CD4-positive, alpha-beta T cell treated with Interleukin-4 for 1 hour (primary cell): ENCODE data around the gene RYR3.

ENCODE experiments used
- DNase-seq, 2 donors: peaks; one replicate each; pipeline ENCODE4 v3.0.0-alpha.2; 2020 to 2022

Gene RYR3

DNA sequence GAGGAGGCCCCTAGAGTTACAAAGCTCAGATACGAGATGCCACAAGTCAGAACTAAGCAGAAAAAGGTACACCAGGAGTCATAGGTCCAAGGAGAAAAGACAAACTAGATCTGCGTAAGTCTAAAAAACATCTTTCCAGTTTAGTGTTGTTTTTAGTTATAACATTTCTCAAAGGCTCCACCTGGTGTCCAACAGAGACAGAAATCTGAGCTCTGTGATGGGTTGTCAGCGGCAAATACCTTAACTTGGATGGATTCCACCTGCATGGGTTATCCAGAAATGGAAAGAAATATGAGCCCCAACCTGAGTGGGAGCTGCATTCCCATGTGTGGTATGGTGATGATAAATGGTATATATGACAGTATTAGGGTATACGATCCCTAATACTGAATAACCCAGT lies 418.9 kb downstream of the RYR3 start:
- no peak for DNase-seq

DNA sequence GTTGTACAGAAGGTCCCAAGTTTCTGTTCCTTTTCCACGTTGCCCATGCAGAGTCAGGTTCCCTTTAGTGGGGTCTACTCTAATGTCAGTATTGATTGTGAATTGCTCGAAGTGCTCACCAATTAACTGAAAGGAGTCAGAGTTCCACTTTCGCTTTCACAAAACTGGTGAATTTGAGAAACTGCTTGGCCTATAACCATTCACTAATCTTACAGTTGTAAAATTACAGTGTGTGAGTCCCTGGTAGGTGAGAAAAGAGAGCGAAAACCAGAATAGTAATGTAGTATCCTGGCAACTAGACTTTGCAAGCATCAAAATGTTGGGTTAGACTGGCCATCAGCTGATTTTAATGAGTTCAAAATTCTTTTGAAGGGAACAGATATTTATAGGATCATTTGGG lies 420.0 kb downstream of the RYR3 start:
- no peak for DNase-seq

DNA sequence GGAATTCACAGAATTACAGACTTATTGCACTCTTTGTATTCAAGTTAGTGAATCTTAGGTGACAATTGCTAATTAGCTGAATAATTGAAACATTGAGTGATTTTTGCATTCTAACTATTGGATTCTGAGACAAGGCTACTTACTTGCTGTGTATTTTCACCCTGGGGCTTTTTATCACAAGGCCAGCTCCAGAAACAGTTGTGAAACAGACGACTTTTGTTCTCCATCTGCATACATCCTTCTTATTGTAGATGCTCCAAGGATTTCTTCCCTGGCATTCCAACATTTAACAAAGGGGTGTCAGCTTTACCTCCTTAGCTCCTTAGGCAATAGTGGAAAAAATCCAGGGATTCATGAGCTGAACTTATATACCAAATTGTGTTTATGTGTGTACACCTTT lies 424.4 kb downstream of the RYR3 start:
- no peak for DNase-seq

DNA sequence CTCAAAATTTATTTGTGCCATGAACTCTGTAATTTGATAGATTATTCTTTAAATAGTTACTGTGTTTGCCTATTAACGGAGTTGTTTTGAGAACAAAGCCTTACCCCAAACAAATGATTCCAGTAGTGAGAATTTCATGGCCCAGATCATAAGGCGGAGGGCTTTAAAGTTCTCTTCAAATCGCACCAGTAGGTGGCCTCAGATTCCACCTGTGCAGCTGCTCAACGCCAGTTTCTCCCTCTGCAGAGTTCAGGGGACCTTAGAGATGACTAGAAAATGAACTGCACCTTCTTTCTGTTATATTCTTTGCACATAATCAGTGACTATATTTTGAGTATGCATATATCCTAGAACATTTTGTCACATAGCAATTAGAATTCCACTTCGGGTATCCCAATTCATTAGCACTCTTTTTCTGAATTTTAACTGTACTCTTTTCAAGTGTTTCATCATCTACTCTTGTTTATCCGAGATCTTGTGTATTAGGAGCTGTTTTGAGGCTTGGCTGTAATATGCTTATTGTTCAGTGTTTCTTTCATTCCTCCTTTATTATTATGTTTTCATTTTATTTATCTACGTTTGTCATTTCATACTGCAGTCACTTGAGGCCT lies 425.0 kb downstream of the RYR3 start:
- peak in 1 of 2 donors; percentile 7 for DNase-seq

DNA sequence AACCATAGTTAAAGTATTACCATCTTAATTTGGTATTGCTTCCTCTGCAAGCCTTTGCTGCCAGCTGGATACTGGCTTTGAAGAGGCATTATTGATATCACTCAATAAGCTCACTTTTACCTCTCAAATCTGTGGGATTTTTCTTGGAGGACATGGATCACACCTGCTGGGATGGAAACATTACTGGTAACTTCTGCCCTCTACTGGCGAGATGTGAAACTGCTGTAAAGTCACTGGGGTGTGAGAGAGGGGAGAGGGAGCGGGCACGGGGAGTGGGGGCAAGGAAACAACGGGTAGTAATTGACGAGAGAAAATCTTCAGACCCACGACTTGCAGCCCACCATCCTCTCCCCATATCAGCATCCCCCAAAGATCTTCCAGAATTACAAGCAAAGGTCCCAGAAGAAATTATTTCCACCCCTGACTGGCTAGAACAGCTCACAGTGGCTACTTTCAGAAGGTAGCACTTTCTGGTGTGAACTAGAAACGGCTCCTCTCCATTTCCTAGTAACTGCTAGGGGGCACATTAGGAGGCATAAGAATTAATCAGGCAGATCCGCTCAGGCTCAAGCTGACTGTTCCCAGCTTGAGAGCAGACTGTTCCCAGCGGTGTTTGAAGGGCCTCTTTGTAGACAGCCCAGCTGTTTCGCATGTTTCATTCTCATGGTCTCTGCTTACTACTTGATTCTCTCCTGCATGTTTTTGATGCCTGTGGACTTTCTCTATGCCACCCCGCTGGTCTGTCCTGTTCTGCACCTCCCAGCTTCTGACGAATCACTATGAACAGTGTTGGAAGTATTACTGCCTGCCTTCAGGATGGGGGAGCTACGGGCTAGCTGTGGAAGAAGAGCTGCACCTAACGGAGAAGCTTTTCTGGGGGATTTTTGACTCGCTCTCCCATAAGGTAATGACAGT lies 427.2 kb downstream of the RYR3 start:
- peak; percentile 22 to 23 for DNase-seq

DNA sequence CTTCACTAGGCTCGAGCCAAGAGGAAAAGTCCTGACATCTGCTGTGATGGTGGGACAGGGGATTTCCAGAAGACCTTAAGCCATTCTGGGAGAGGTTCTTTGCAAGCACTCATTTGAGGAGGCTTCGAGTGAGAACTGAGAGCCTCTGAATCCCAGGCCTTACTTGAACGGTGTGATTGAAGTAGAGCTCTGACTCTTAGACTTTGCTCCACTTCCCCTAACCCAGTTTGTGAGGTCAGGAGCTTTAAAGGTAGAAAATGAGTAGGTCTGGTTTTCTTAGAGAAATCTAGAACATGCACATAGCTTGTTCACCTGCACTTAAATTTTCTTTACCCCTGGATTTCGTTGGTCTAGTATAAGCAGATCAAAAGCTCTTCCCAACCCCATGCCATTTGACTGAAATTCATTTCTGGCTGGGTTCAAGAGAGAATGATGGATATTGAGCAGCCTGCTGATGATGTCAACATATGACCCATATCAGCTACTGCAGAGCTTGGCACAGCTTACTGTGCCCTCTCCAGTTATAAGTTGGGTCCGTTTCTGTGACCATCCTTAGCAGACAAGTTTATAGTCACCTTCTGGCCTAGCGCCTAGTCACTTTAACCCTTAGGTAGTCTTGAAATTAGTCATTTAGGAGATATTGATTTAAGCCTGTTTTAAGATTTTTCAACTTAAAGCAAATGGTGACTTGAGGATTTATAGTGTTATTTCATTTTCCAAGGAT lies 428.3 kb downstream of the RYR3 start:
- DNase-seq = no peak

DNA sequence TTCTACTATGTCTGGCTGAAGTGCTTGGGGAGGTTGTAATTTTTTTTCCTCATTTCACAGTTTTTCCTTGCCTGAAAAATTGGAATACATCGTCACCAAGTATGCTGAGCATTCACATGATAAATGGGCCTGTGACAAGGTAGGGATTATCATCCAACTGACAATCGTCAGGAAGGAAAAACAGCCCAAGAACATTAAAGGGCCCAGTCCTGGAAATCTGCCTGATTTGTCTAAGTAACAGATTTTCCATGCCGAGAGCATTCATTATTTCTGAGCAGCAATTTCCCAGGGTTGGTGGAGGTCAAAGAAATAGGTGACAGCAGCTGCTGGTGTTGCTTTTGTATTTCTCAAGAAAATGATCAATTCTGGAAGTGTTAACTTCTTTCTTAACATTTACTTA lies 431.5 kb downstream of the RYR3 start:
- DNase-seq = no peak

DNA sequence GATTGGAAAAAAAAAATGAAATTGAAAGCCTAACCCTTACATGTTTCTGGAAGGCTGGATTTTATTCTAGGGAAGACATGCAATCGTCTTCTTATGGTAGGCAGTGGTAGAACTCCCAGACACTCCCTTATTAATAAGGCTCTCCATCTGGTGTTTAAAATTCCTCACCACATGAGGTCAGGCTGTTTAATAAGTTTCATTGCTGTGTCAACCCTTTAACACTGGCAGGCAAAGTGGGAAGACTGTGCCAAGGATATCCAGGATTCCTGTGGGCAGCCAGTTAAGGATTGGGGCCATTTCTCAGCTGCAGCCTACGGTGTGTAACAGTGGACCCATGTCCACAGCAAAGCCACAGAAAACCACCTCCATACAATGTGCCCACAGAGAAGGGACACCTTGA lies 432.0 kb downstream of the RYR3 start:
- DNase-seq = no peak

DNA sequence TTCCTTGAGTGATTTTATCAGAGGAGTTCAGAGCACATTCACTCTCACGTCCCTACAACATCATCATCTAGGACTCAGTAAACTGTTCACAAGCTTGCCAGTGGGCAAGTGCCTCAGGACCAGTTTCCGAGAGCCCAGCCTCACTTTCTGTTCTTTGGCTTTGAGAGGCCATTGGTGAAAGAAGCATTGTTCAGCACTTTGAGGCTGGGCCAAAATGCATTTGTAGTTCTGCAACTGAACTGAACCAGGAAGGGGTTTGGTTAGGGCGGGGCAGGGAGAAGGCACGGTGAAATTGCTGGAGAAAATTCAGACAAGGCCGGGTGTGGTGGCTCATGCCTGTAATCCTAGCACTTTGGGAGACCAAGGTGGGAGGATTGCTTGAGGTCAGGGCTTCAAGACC lies 435.4 kb downstream of the RYR3 start:
- no peak for DNase-seq

DNA sequence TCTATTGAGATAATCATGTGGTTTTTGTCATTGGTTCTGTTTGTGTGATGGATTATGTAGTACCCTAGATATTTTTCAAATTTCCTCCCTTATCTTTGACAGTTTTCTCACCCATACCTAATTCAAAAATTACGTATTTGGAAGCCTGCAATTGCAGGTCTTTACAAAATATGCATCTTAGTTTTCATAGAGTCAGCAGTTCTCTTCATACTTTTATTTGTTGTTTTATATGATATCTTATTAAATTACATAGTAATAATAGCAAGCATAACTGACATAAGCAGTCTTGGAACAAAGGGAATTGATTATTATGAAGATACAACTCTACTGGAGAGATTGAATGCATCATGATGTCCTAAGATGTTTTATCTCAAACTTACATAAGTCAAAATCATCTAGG lies 442.2 kb downstream of the RYR3 start:
- no peak for DNase-seq

DNA sequence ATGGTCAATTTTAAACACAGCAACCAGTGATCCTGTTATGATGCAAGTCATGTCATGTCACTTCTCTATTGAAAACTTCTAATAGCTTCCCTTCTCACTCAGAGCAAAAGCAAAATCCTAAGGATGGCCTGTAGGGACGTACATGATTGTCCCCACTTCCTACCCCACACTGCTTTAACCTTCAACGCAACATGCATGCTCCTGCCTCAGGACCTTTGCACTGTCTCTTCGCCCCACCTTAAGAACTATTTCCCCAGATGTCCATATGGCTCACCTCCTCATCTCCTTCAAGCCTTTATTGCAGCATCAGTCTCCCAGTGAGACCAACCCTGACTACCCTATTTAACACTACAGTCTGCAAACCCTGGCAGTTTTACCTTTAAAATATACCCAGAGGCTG lies 443.5 kb downstream of the RYR3 start:
- DNase-seq = no peak

DNA sequence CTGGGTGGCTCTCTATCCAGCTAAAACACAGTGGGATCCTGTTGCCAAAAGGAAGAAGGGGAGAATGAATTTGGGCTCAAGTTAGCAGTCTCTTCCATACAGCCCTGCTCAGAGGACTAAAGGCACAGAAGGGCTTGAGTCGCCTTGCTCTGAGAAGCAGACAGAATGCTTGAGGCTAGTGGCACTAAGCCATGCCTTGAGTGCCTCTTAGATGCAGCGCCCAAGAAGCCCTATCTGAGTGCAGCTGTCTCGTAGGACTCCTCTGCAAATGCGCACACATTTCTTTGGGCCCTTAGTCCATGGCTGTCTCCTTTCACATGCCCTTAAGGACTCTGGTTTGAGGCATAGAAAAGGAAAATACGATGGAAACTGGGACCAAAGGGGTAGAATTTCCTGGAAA lies 446.2 kb downstream of the RYR3 start:
- no peak for DNase-seq

DNA sequence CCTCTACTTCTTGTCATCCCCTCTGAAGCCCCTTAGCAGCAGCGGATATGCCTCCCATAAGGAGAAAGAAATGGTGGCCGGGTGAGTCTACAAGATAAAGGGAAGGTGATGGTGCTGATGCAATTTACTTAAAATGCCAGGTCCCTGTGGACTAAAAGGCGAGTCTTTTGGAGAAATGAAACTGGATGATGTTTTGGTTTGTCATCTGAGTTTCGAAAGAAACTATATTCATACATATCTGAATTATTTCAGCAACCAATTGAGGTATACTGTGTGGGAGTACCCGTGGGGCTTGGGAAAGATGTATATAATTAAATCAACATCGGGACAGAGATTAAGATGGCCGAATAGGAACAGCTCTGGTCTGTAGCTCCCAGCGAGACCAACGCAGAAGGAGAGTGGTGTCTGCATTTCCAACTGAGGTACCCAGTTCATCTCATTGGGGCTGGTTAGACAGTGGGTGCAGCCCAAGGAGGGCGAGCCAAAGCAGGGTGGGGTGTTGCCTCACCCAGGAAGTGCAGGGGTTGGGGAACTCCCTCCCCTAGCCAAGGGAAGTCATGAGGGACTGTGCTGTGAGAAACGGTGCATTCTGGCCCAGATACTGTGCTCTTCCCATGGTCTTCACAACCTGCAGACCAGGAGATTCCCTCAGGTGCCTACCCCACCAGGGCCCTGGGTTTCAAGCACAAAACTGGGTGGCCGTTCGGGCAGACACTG lies 446.9 kb downstream of the RYR3 start:
- no peak for DNase-seq

DNA sequence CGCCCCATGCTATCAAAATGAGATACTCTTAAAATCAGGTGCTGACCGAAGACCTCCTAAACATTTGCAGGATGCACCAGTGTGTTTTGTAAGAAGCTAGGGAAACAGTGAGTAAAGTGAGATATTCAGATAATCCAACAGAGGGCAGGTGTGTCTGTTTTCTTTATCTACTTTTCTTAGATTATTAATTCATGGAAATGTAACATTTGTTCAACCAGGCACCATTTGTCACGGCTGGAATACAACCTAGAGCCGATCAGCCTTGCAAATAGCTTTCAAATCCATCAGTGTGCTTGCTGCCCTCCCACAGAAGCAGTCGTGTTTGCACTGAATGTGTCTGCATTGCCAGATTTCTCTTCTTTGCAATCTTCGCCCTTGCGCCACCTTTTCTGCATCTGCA lies 455.6 kb downstream of the RYR3 start:
- no peak for DNase-seq

DNA sequence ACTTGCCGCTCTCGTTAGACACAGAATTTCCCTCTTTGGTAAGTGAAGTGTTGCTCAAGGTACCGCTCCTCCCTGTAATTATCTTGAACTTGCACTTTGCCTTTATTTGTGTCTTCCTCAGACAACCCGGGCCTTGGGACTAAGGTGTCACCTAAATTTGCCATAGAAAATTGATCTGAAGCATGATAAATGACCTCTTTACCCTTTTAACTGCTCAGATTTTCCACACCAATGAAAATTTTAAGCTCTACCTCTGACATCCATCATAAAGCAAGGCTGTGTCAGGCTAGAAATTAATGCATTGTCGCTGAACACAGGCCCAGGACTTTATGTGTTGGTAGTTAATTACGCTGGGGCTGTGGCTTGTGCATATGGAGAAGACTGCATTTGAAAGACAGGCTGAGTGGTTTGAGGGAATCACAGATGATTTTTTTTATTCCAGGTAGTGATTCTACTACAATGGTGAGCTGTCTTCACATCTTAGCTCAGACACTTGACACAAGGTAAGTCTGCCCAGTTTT lies 458.0 kb downstream of the RYR3 start:
- no peak for DNase-seq

DNA sequence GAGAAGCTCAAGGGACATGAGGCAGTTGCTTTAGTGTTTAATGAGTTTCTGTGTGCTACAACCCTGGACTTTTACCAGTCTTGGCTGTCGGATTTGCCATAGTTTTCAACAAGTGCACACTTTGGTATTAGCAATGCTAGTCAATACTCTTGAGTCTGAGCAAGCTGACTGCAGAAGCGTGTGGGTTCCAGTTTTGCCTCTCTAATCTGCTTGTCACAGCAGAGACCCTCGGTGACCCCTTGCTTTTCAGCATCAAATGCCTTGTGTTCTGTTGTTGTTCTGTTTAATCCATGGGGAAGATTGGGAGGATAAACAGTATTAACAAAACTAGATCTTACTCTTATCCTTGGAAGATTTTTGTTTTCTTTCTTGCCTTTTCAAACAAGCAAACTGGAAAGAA lies 463.2 kb downstream of the RYR3 start:
- no peak for DNase-seq

DNA sequence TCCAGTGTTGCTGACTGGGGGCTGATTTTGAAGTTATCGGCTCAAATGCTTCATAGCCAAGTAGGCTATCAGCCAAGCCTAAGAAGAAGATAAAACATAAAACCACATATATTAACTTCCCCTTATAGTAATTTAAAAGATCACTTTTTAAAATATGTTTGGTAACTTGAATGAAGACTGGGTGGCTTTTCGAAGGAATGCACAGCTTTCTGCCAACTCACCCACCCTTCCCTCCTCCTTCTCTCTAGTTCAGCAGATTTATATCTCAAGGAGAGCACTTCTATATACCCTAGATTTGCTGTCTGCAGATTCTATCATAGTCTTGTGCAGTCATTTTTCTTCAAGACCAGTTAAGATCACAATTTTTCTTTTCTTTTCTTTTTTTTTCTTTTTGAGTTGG lies 468.1 kb downstream of the RYR3 start:
- no peak for DNase-seq

DNA sequence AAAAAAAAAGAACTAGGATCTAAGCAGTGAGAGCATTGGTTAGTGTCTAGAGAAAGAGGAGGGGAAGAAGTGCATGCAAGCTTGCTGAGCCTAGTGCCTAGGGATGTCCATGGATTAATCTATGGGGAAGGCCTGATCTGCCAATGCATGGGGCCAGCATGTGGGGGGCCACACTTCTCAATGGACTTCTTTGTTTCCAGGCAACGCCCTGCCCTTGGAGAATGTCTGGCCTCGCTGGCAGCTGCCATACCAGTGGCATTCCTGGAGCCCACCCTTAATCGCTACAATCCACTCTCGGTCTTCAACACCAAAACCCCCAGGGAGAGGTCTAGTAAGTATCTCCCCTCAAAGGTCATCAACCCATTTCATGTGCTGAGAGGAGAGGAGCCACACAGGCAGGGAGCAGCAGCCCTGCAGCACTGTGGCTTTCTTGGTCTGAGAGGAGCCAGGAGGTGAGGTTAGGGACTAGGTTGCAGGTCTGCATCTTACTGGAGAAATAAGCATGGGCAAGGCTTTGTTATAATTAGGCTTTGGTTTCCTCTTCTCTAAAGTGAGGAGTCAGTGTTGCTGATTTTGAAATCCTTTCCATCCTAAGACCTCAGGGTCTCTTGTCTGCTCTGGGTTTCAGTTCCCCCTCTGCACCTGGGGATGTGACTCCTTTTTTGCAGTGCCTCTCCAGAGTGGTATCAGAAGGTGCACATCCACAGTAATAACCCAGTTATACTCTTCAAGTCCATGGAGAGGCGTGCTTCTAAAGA lies 469.4 kb downstream of the RYR3 start:
- DNase-seq = no peak

DNA sequence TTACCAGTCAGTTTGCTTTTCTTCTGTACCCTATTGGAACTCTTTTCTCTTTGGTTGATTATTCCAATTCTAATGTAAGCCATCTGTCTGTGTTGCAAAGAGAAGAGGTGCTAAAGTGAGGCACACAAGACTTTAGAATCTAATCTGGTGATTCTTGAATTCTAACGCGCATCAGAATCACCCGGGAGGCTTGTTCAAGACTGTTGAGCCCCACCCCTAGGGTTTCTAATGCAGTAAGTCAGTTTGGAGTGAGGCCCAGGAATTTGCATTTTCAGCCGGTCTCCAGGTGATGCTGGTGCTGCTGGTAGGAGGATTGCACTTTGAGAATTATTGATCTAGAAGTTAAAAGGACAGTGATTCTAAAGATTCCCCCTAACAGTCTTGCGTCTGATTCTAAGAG lies 472.2 kb downstream of the RYR3 start:
- DNase-seq = no peak

DNA sequence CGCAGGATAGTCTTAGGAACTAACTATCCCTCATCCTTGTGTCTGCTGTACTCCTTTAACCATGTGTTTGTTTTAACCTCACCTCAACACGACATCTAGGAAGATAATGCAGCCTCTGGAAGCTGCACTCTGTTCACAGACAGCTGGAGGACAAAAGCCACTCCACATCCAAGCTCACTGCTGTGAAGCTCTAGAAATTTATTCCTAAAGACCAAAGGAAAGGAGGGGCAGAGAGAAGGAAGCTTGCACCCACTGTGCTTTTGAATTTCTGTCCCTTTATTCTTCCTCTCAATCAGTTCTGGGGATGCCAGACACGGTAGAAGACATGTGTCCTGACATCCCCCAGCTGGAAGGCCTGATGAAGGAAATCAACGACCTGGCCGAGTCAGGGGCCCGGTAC lies 474.6 kb downstream of the RYR3 start:
- DNase-seq = no peak

DNA sequence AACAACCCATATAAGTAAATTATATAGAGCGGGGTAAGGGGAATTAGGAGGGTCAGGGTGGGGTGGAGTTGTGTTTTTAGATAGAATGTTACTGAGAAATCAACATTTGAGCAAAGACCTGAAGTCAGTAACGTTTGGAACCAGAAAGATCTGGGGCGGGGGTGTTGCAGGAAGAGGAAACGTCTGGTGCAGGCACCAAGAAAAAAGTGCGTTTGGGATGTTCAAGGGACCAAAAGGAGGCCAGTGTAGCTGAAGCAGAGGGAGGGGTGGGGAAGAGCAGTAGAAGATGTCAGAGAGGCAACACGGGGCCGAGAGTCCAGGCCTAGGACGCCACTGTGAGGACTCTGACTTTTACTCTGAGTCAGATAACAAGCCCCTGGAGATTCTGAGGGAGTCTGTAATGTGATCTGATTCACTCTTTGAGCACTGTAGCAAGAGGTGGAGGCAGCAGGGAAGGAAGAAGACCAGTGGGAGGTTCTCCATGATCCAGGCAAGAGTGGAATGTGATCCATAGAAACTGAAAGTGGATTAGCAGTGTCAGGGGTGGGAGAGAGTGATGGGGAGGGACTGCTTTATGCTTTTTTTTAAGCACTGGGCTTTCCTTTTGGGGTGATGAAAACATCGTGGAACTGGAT lies 478.3 kb downstream of the RYR3 start:
- DNase-seq = no peak

DNA sequence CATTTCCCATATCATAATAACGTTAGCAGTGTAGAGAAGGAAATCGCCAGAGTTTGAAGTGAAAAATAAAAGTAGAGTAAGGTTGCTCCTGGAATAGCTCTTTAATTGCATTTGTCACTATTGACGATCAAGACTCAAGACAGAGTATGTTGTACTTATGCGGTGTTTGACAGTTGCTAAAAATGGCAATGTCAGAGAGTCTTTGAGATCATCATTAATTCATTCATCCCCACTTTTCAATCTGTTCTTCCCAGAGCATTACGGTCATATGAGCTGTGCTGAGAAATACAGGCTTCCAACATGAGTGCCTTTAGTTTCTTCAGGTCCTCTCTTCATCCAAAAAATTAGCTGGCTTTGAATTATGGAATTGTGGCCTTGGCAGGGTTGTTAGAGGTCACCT lies 483.7 kb downstream of the RYR3 start:
- no peak for DNase-seq
